WTC11 (cell line): ENCODE data around the gene OPRD1. TPM values are rescaled to one million over a fixed set of nuclear protein-coding genes. Genes with fewer than 3 reads are reported as not detected.
A peak's percentile ranks its signal among the peaks of the same experiment; 100 is the strongest.

Source experiments
- AR ChIP-seq: fragments of 250-450 bp; sonication (Bioruptor Pico); IDR thresholded peaks from 2 replicates; pipeline ENCODE4 v1.9.0; 2021; ENCODE audit warnings: mild to moderate bottlenecking
- ATF1 ChIP-seq: sonication (generic); formaldehyde crosslinking; IDR thresholded peaks from 2 replicates; pipeline ENCODE4 v1.8.1; 2023; ENCODE audit warnings: mild to moderate bottlenecking, moderate library complexity, missing genetic modification reagents
- GTF2I ChIP-seq: fragments of 250-450 bp; sonication (Bioruptor Pico); conservative IDR thresholded peaks from 2 replicates; pipeline ENCODE4 v1.4.0; 2021; ENCODE audit warnings: mild to moderate bottlenecking
- KAT7 ChIP-seq: sonication (generic); formaldehyde crosslinking; IDR thresholded peaks from 2 replicates; pipeline ENCODE4 v1.8.1; 2023; ENCODE audit warnings: missing genetic modification reagents, mild to moderate bottlenecking, borderline replicate concordance
- NFE2L1 ChIP-seq: sonication (generic); formaldehyde crosslinking; IDR thresholded peaks from 2 replicates; pipeline ENCODE4 v1.8.1; 2023; ENCODE audit warnings: missing genetic modification reagents
- TEAD4 ChIP-seq: sonication (generic); formaldehyde crosslinking; IDR thresholded peaks from 2 replicates; pipeline ENCODE4 v1.8.0; 2022; ENCODE audit warnings: mild to moderate bottlenecking, missing genetic modification reagents
- ZBTB21 ChIP-seq: sonication (generic); formaldehyde crosslinking; IDR thresholded peaks from 2 replicates; pipeline ENCODE4 v1.8.1; 2023; ENCODE audit warnings: mild to moderate bottlenecking, missing genetic modification reagents, borderline replicate concordance
- ZBTB43 ChIP-seq: sonication (generic); formaldehyde crosslinking; IDR thresholded peaks from 2 replicates; pipeline ENCODE4 v1.8.1; 2023; ENCODE audit warnings: mild to moderate bottlenecking, missing genetic modification reagents
- ZNF425 ChIP-seq: fragments of 250-450 bp; sonication (Bioruptor Pico); conservative IDR thresholded peaks from 2 replicates; pipeline ENCODE4 v1.9.0; 2021; ENCODE audit warnings: mild to moderate bottlenecking
- total RNA-seq: library from RNA; stranded (reverse); gene quantifications from 3 replicates; pipeline ENCODE4 v1.2.3, GENCODE V29; 2021
- TF ChIP-seq, protein P1 (sequence below): fragments of 250-450 bp; sonication (Bioruptor Pico); IDR thresholded peaks from 2 replicates; pipeline ENCODE4 v1.9.0; 2021; ENCODE audit warnings: mild to moderate bottlenecking, borderline replicate concordance
- TF ChIP-seq, protein P2 (sequence below): sonication (generic); formaldehyde crosslinking; IDR thresholded peaks from 2 replicates; pipeline ENCODE4 v1.8.1; 2022; ENCODE audit warnings: missing genetic modification reagents, borderline replicate concordance
- TF ChIP-seq, protein P3 (sequence below): sonication (generic); formaldehyde crosslinking; IDR thresholded peaks from 2 replicates; pipeline ENCODE4 v1.8.1; 2022; ENCODE audit warnings: low read depth, mild to moderate bottlenecking, moderate library complexity, missing genetic modification reagents, borderline replicate concordance

The OPRD1 gene
- total RNA-seq, 1 experiment from 2014 or later, result 2.2 TPM

GRCh38 chr1:28811766-28812668 is at the start of gene OPRD1 (continued):
- TF ChIP-seq, protein P1, sequence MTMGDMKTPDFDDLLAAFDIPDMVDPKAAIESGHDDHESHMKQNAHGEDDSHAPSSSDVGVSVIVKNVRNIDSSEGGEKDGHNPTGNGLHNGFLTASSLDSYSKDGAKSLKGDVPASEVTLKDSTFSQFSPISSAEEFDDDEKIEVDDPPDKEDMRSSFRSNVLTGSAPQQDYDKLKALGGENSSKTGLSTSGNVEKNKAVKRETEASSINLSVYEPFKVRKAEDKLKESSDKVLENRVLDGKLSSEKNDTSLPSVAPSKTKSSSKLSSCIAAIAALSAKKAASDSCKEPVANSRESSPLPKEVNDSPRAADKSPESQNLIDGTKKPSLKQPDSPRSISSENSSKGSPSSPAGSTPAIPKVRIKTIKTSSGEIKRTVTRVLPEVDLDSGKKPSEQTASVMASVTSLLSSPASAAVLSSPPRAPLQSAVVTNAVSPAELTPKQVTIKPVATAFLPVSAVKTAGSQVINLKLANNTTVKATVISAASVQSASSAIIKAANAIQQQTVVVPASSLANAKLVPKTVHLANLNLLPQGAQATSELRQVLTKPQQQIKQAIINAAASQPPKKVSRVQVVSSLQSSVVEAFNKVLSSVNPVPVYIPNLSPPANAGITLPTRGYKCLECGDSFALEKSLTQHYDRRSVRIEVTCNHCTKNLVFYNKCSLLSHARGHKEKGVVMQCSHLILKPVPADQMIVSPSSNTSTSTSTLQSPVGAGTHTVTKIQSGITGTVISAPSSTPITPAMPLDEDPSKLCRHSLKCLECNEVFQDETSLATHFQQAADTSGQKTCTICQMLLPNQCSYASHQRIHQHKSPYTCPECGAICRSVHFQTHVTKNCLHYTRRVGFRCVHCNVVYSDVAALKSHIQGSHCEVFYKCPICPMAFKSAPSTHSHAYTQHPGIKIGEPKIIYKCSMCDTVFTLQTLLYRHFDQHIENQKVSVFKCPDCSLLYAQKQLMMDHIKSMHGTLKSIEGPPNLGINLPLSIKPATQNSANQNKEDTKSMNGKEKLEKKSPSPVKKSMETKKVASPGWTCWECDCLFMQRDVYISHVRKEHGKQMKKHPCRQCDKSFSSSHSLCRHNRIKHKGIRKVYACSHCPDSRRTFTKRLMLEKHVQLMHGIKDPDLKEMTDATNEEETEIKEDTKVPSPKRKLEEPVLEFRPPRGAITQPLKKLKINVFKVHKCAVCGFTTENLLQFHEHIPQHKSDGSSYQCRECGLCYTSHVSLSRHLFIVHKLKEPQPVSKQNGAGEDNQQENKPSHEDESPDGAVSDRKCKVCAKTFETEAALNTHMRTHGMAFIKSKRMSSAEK (CRISPR knock-in tag), result no peak
- TF ChIP-seq NFE2L1 (peak; percentile 62; the same call in 1 of the 2 replicates), AR (CRISPR knock-in tag) (no peak), ATF1 (CRISPR knock-in tag) (no peak), KAT7 (CRISPR knock-in tag) (no peak), ZBTB21 (CRISPR knock-in tag) (0 out of 2 replicates have a peak, but pooled peaks have one; percentile 30), ZBTB43 (CRISPR knock-in tag) (0 out of 2 replicates have a peak, but pooled peaks have one; percentile 56), ZNF425 (no peak), GTF2I (CRISPR knock-in tag) (peak; percentile 56; the same call in 1 of the 2 replicates), TEAD4 (CRISPR knock-in tag) (peak; percentile 77; the same call in 1 of the 2 replicates)
- TF ChIP-seq, protein P2, sequence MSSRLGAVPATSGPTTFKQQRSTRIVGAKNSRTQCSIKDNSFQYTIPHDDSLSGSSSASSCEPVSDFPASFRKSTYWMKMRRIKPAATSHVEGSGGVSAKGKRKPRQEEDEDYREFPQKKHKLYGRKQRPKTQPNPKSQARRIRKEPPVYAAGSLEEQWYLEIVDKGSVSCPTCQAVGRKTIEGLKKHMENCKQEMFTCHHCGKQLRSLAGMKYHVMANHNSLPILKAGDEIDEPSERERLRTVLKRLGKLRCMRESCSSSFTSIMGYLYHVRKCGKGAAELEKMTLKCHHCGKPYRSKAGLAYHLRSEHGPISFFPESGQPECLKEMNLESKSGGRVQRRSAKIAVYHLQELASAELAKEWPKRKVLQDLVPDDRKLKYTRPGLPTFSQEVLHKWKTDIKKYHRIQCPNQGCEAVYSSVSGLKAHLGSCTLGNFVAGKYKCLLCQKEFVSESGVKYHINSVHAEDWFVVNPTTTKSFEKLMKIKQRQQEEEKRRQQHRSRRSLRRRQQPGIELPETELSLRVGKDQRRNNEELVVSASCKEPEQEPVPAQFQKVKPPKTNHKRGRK (CRISPR knock-in tag), result no peak
- TF ChIP-seq, protein P3, sequence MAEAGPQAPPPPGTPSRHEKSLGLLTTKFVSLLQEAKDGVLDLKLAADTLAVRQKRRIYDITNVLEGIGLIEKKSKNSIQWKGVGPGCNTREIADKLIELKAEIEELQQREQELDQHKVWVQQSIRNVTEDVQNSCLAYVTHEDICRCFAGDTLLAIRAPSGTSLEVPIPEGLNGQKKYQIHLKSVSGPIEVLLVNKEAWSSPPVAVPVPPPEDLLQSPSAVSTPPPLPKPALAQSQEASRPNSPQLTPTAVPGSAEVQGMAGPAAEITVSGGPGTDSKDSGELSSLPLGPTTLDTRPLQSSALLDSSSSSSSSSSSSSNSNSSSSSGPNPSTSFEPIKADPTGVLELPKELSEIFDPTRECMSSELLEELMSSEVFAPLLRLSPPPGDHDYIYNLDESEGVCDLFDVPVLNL, result 0 out of 2 replicates have a peak, but pooled peaks have one; percentile 70
